GM19467 (cell line): ENCODE data around the gene BRAF.
"Not testable (repeated sequence)": the region's sequence is repeated elsewhere in the genome, so short reads cannot be mapped to it uniquely, and the experiment has no call there.

Experiments
- ATAC-seq: cut with Tn5 transposase; IDR thresholded peaks from one replicate; pipeline ENCODE4 v1.9.1; 2021; ENCODE audit warnings: mild to moderate bottlenecking, moderate library complexity; ENCODE audit not compliant: unreplicated experiment

BRAF gene

GRCh38 chr7:140684066-140684950 lies 240.4 kb downstream of the BRAF start:
- ATAC-seq: no peak

DNA sequence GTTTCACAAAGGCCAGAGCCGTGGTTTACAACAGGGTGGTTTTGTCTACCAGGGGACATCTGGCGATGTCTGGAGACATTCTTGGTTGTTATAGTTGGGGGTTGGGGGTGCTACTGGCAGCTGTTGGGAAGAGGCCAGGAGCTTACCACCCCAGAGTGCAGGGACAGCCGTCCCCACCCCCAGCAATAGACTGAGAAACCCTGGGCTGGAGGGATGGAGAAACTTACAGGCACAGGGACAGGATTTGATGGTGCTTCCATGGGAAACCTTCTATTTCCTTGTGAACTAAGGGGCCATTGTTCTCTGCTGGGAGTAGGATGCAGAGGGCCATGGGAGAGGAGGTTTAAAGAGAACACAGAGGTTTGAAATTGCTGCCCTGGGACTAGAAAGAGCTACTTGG lies 241.1 kb downstream of the BRAF start:
- ATAC-seq: no peak

GRCh38 chr7:140681766-140682165 lies 243.0 kb downstream of the BRAF start:
- no peak for ATAC-seq

DNA sequence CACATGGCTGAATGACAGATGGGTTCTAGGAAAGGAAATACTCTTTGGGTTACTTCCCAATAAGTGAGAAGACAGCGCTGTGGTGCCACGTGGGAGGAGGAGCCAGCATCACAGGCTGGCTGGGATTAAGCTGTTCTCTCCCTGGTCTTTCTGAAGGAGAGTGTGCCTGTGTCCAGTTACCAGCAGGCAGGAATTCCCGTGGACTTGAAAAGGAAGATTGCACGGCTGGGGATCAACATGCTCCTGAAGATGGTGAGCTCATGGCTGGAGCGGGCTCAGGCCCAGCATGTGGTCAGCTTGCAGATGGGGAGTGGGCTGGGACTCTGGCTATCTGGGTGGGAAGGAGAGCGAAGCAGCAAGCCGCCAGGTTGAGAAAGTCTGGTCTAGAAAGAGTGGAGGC lies 243.8 kb downstream of the BRAF start:
- no peak for ATAC-seq

GRCh38 chr7:140679186-140679585 lies 245.5 kb downstream of the BRAF start:
- ATAC-seq: no peak

DNA sequence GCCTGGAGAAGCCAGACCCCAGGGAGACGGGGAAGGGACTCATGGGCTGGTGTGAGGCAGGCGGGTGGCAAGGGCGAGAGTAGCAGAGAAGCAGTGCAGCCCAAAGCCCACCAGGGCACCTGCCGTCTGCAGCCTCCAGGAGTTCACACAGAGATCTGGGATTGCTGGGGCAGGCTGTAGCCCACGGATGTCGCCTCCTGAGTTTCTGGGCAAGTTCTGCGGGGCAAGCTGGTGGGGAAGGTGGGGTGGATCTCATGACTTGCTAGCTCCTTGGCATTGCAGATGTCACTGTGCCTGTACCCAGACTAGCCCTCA lies 246.0 kb downstream of the BRAF start:
- ATAC-seq: no peak

GRCh38 chr7:140678081-140678815 lies 246.5 kb downstream of the BRAF start:
- no peak for ATAC-seq

DNA sequence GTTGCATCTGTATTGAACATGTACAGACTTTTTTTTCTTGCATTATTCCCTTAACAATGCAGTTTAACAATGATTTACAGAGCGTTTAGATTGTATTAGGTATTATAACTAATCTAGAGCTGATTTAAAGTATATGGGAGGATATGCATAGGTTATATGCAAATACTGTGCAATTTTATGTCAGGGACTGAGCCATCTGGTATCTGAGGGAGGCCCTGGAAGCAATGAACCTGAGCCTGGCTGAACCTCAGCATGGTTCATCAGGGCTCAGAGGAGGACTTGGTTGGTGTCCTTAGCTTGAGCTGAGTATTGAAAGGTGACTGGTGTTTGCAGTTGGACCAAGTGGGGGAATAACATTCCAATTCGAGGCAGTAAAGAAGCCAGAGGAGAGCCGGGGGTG lies 247.2 kb downstream of the BRAF start:
- no peak for ATAC-seq

GRCh38 chr7:140676956-140677355 lies 247.8 kb downstream of the BRAF start:
- not testable (repeated sequence) for ATAC-seq

GRCh38 chr7:140676306-140676705 lies 248.4 kb downstream of the BRAF start:
- ATAC-seq: peak; percentile 43

GRCh38 chr7:140675726-140676125 lies 249.0 kb downstream of the BRAF start:
- no peak for ATAC-seq

DNA sequence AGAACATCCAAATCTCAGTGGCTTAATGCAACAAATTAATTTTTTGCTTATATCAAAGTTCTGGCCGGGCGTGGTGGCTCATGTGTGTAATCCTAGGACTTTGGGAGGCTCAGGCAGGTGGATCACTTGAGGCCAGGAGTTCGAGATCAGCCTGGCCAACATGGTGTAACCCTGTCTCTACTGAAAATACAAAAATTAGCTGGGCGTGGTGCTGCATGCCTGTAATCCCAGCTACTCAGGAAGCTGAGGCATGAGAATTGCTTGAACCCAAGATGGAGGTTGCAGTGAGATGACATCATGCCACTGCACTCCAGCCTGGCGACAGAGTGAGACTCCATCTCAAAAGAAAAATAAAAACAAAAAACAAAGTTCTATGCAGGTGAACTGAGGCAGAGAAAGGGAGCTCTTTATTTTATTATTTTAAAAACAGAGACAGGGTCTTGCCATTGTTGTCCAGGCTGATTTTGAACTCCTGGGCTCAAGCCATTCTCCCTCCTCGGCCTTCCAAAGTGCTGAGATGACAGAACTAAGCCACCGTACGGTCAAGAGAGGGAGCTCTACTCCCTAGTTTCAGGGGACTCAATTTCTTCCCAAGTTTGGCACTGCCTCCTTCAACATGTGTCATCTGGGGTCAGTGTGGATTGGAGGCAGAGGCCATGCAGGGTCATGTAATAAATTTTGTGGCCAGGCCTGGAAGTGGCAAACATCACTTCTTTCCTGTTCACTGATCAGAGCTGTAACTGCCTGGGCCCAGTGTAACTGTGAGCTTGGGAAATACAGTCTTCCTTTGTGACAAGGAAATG lies 249.6 kb downstream of the BRAF start:
- ATAC-seq: no peak

DNA sequence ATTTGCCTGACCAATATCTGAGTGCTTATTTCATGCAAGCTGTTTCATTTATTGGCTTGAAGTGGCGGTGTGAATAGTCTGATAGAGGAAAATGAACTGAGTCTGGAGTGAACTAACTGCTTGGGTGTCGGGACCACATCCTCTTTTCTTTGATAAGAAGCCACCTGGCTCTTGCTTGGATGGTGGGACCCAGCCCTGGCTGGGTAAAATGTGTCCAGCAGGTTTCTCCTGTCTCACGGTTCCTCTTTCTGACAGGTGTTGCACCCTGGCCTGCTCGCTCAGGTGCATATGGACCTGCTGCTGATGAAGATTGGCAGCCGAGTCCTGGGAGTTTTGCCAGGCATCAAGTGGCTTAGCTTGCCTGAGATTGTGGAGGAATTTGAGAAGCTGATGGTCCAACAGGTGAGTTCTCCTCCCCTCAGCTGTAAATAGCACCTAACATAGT lies 250.4 kb downstream of the BRAF start:
- no peak for ATAC-seq

- ATAC-seq: no peak
Observed at GRCh38 chr7:140673774-140674155, 251.0 kb downstream of the BRAF start.

- ATAC-seq: peak; percentile 34
Observed at GRCh38 chr7:140673063-140673773, 251.5 kb downstream of the BRAF start.

GRCh38 chr7:140672382-140673062 lies 252.2 kb downstream of the BRAF start, which contains the start of gene ADCK2:
Gene ADCK2, plus strand, starts transcription at chr7:140672945. Its CDS starts 386 bp downstream, at chr7:140673331.
- peak; percentile 45 for ATAC-seq

DNA sequence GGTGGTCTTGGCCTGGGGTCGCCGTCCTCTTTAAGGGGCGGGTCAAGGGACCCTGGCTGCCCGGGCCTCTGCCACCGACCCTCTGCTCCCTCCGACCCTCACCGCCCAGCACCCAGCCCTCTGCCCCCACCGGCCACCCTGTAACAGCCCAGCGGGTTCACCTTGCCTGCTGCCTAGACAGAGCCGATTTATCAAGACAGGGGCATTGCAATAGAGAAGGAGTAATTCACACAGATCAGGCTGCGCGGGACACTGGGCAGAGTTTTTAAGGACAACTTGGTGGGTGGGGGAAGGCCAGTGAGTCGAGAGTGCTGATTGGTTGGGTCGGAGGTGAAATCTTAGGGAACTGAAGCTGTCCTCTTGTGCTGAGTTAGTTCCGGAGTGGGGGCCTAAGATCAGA lies 252.8 kb downstream of the BRAF start:
- ATAC-seq: no peak

DNA sequence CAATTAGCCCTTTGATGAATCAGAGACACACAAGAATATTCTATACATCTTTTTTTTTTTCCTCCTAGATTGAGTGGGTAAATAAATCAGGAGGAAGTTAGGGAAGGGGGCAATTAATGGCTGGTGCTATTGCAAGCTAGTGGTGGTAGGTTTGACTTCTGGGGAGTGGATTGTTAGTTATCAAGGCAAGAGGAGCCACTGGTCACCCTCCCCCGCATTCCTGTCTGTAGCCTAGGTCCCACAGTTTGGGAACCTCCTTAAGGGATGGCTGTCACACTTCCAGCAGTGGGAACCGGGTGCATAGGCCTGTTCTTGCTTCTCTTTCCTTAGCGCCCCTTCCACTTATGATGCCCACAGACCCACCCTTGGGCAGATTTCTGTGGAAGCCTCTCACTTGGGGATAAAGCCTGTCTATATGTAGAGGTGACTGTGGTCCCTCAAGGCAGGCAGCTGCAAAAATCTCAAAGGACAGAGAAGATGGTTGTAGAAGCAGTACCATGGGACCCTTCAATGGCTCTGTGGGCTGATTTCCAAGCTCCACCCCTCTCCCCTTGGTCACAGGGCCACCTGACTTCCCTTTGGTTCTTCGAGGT lies 254.3 kb downstream of the BRAF start:
- ATAC-seq: no peak

GRCh38 chr7:140669862-140670261 lies 254.9 kb downstream of the BRAF start:
- ATAC-seq: not testable (repeated sequence)

DNA sequence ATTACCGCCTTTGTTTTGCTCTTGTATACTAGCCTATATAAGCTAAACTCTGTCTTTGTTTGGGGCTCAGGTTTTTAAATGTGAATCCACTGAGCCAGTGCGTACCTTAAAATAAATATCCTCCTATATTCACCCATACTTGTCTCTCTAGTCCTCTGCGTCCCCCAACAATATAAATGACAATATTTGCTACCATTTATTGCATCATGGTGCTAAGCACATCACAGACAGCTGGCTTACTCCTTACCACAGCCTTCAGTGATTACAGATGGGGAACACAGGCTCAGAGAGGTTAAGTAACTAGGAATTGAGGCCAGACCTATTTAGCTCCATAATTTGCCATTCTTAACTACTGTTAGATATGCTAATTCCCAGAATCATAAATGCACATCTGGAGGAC lies 255.4 kb downstream of the BRAF start:
- ATAC-seq: no peak
